Endothelial cell of umbilical vein (primary cell): ENCODE data around the gene MAP3K13. TPM values are rescaled to one million over a fixed set of nuclear protein-coding genes. Genes with fewer than 3 reads are reported as not detected.

ENCODE experiments used
- BruUV-seq: library from RNA; stranded (reverse); fragments of 400-500 nt; replicated peaks from 2 replicates; lab custom pipeline; 2021; lab: Mats Ljungman, UMichigan
- CTCF ChIA-PET: fragments of 300-600, 350-600 bp; sonication (Branson Sonifier 250); formaldehyde crosslinking; loops from one replicate; lab custom pipeline; 2021; ENCODE audit warnings: antibody characterized with exemption, inconsistent platforms; lab: Charles Lee
- POLR2A ChIA-PET: fragments of 300-600, 350-600 bp; sonication (Branson Sonifier 250); formaldehyde crosslinking; loops from one replicate; lab custom pipeline; 2021; ENCODE audit warnings: antibody characterized with exemption, inconsistent platforms; lab: Charles Lee
- DNase-seq: peaks from one replicate; pipeline ENCODE4 v3.0.0-alpha.2; 2011; ENCODE audit warnings: low read depth, low spot score
- FAIRE-seq: peaks from 2 replicates; lab custom pipeline; 2011; peaks lifted over from hg19 to GRCh38; lab: Jason Lieb, UNC
- H2AFZ ChIP-seq: 2 replicates; pipeline ENCODE4 v1.6.0; 2012; ENCODE audit warnings: low read depth, low read length, control low read depth, inconsistent platforms
- H3K27ac ChIP-seq: 2 replicates; pipeline ENCODE4 v1.5.1; 2011; ENCODE audit warnings: low read depth, mild to moderate bottlenecking, control low read depth, low read length, moderate library complexity; ENCODE audit not compliant: insufficient read depth
- H3K27me3 ChIP-seq, 2 experiments: 2 replicates each; pipeline versions ENCODE4 v1.6.0 to v1.6.1; 2011; ENCODE audit warnings: low read length in 2 of 2, mixed read lengths in 1 of 2; ENCODE audit not compliant: control insufficient read depth in 2 of 2, insufficient read depth in 2 of 2
- H3K36me3 ChIP-seq, 2 experiments: 2 replicates in 1 of 2; 3 replicates in 1 of 2; pipeline ENCODE4 v1.5.1; 2011; ENCODE audit warnings: low read length in 2 of 2, mild to moderate bottlenecking in 1 of 2, moderate library complexity in 1 of 2; ENCODE audit not compliant: control insufficient read depth in 2 of 2, insufficient read depth in 2 of 2; ENCODE audit errors: extremely low read depth in 1 of 2
- H3K4me1 ChIP-seq: 3 replicates; pipeline ENCODE4 v1.5.1; 2011; ENCODE audit warnings: mild to moderate bottlenecking, low read length; ENCODE audit not compliant: control insufficient read depth, insufficient read depth; ENCODE audit errors: extremely low read depth
- H3K4me2 ChIP-seq: 2 replicates; pipeline ENCODE4 v1.6.1; 2011; ENCODE audit warnings: low read length, control low read depth, mixed read lengths; ENCODE audit not compliant: insufficient read depth
- H3K4me3 ChIP-seq, 3 experiments: fragments of 200-600 bp in 1 of 3; sonication (generic), shearing (Covaris generic) in 1 of 3; replicated peaks in 1 of 3; 2 replicates each; pipeline ENCODE4 v1.5.1; 2011 to 2016; ENCODE audit warnings: control low read depth in 3 of 3, low read length in 3 of 3, mild to moderate bottlenecking in 2 of 3, inconsistent platforms in 1 of 3, low read depth in 1 of 3, moderate library complexity in 1 of 3; ENCODE audit not compliant: insufficient read depth in 1 of 3
- H3K79me2 ChIP-seq: 2 replicates; pipeline ENCODE4 v1.6.0; 2012; ENCODE audit warnings: low read length, inconsistent platforms; ENCODE audit not compliant: control insufficient read depth, insufficient read depth
- H3K9ac ChIP-seq: replicated peaks from 2 replicates; pipeline ENCODE3; 2011; ENCODE audit warnings: low read length, control low read depth; ENCODE audit not compliant: insufficient read depth; ENCODE audit errors: extremely low read depth
- H3K9me1 ChIP-seq: replicated peaks from 3 replicates; pipeline ENCODE4 v1.6.0; 2011; ENCODE audit warnings: mild to moderate bottlenecking, low read length; ENCODE audit not compliant: control insufficient read depth, insufficient read depth; ENCODE audit errors: extremely low read depth
- H3K9me3 ChIP-seq: replicated peaks from 2 replicates; pipeline ENCODE4 v1.5.1; 2012; ENCODE audit warnings: low read length, inconsistent platforms; ENCODE audit not compliant: control insufficient read depth, insufficient read depth
- H4K20me1 ChIP-seq: replicated peaks from 2 replicates; pipeline ENCODE3; 2011; ENCODE audit warnings: mild to moderate bottlenecking, low read length; ENCODE audit not compliant: control insufficient read depth, insufficient read depth; ENCODE audit errors: extremely low read depth
- EZH2 ChIP-seq: IDR thresholded peaks from 2 replicates; pipeline ENCODE4 v1.6.1; 2012; ENCODE audit warnings: borderline replicate concordance, low read depth, mild to moderate bottlenecking, moderate library complexity, low read length, inconsistent platforms; ENCODE audit not compliant: severe bottlenecking
- FOS ChIP-seq: IDR thresholded peaks from 2 replicates; pipeline ENCODE4 v1.6.1; 2011; ENCODE audit warnings: mild to moderate bottlenecking, low read length, moderate library complexity, borderline replicate concordance; ENCODE audit not compliant: insufficient read depth
- GATA2 ChIP-seq: IDR thresholded peaks from 2 replicates; pipeline ENCODE4 v1.7.0; 2011; ENCODE audit warnings: low read depth, mild to moderate bottlenecking, moderate library complexity, mixed read lengths, low read length; ENCODE audit not compliant: insufficient read length, insufficient read depth
- JUN ChIP-seq: IDR thresholded peaks from 2 replicates; pipeline ENCODE4 v1.6.1; 2011; ENCODE audit warnings: borderline replicate concordance, low read depth; ENCODE audit not compliant: insufficient read length, insufficient read depth
- MYC ChIP-seq: IDR thresholded peaks from one replicate; pipeline ENCODE4 v1.6.1; 2011; ENCODE audit warnings: mild to moderate bottlenecking, low read depth, low read length
- POLR2A ChIP-seq: IDR thresholded peaks from 2 replicates; pipeline ENCODE4 v1.6.1; 2012; ENCODE audit warnings: low read depth, mild to moderate bottlenecking, control low read depth, low read length
- POLR2AphosphoS5 ChIP-seq: IDR thresholded peaks from 2 replicates; pipeline ENCODE4 v1.6.1; 2012; ENCODE audit warnings: low read depth, mild to moderate bottlenecking, control low read depth, low read length, moderate library complexity; ENCODE audit not compliant: insufficient read depth
- dilution Hi-C: fragments of 300-500 bp; cut with MboI; formaldehyde crosslinking; loops from one replicate; pipeline ENCODE4 v1.15.0; 2019; ENCODE audit warnings: low sequenced_read_pairs; ENCODE audit not compliant: extremely low pct_ligation_motif_present
- intact Hi-C: fragments of 100-400 bp; cut with micrococcal nuclease; formaldehyde crosslinking; loops from one replicate; pipeline ENCODE4 v1.10.0; 2022
- polyA plus RNA-seq, 4 experiments: library from polyadenylated mRNA; depleted of rRNA in 3 of 4; stranded (reverse) in 3 of 4; unstranded in 1 of 4; fragments of >200 nt; gene quantifications; 2 replicates each; pipeline versions ENCODE4 v1.2.1 to v1.2.3, GENCODE V29; 2011 to 2012; ENCODE audit warnings: missing spikeins in 1 of 4
- total RNA-seq: library from RNA; stranded (reverse); gene quantifications from 2 replicates; pipeline ENCODE4 v1.2.3, GENCODE V29; 2021
- TF ChIP-seq, protein P1 (sequence below): IDR thresholded peaks from 2 replicates; pipeline ENCODE4 v1.6.1; 2011; ENCODE audit not compliant: insufficient read depth, insufficient read length
- TF ChIP-seq, protein P2 (sequence below), 2 donors: IDR thresholded peaks; 1 replicate in 1 of 2; 2 replicates in 1 of 2; pipeline ENCODE4 v1.5.1; 2011; ENCODE audit warnings: low read length in 2 of 2, mild to moderate bottlenecking in 2 of 2, moderate library complexity in 2 of 2, control low read depth in 1 of 2, inconsistent platforms in 1 of 2, low read depth in 1 of 2; ENCODE audit not compliant: insufficient read depth in 1 of 2; ENCODE audit errors: extremely low read depth in 1 of 2

The MAP3K13 gene
- total and polyA plus RNA-seq, 2 donors (not counting 3 experiments of a cell fraction or from before 2014, with no cell fraction given): 6.2 to 15.4 TPM

DNA sequence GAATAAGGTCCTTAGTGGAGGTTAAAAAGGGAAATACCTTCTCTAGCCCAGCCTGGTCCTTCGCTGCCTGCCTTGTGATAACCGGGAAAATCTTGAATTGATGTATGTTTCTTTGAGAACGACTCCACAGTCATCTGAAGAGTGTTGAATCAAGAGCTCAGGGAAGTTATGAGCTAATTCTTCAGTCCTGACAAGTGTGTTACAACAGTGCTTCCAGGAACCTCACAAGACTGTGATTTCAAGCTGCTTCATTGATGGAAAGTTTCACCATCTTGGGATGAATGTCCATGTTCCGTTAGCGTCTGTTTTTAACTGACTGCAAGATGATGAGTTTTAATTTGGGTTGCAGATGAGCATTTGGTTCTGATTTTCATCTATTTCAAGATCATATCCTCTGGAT, 123.5 kb downstream of the MAP3K13 start:
- Histone ChIP-seq H2AFZ (no peak overlapping the region), H3K27me3 (no peaks in the 10 kb centered on the region), H3K27ac (no peak overlapping the region), H3K36me3 (no peaks in the 10 kb centered on the region), H3K9ac (no peak overlapping the region), H3K79me2 (no peaks in the 10 kb centered on the region), H4K20me1 (no peaks in the 10 kb centered on the region), H3K4me3 (no peak overlapping the region), H3K4me1 (peaks cover 6% of the 10 kb centered on the region), H3K9me3 (no peaks in the 10 kb centered on the region), H3K4me2 (no peak overlapping the region), H3K9me1 (no peaks in the 10 kb centered on the region)
- ChIA-PET CTCF (interaction anchor here (1.5 kb wide), 1 partner anchor 72 kb away, joined by 6 read pairs; no protein-coding TSS in a partner anchor), POLR2A (no interaction called here)
- DNase-seq: no peak
- dilution Hi-C loops (no loop called here), intact Hi-C loops (no loop called here)
- FAIRE-seq: no peak
- TF ChIP-seq EZH2 (no peak), POLR2A (no peak), JUN (no peak)
- no TSS peak for BruUV-seq

DNA sequence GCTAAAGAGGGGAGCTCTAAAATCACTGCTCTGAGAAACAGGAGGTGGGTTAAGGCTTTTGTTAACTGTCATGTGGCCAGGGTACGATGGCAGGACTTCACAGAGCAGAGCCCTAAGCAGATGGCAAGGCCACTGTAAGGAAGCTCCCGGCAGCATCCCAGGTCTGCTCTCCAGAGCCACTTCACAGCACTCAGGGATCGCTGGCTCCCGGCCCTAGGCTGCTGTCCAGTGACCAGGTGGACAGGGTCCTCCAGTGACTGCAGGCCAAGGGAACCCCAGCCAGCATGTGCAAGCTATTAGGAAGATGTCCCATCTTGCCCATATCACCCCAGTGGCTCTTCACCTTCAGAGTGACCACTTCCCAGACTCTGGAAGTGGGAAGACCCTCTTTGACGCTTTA, 125.5 kb downstream of the MAP3K13 start:
- dilution Hi-C loops: no loop called here
- intact Hi-C loops: no loop called here
- H3K4me1 ChIP-seq: peaks cover under 1% of the 10 kb centered on the region
- POLR2A ChIA-PET: no interaction called here
- no peaks in the 10 kb centered on the region for H3K9me3 ChIP-seq
- no peak overlapping the region for H3K4me3 ChIP-seq
- DNase-seq: no peak
- no peaks in the 10 kb centered on the region for H4K20me1 ChIP-seq
- TF ChIP-seq JUN (no peak), POLR2A (no peak), POLR2AphosphoS5 (no peak), GATA2 (no peak), FOS (no peak), MYC (no peak), EZH2 (no peak)
- TF ChIP-seq, protein P1, sequence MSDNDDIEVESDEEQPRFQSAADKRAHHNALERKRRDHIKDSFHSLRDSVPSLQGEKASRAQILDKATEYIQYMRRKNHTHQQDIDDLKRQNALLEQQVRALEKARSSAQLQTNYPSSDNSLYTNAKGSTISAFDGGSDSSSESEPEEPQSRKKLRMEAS: no peak
- TF ChIP-seq, protein P2, sequence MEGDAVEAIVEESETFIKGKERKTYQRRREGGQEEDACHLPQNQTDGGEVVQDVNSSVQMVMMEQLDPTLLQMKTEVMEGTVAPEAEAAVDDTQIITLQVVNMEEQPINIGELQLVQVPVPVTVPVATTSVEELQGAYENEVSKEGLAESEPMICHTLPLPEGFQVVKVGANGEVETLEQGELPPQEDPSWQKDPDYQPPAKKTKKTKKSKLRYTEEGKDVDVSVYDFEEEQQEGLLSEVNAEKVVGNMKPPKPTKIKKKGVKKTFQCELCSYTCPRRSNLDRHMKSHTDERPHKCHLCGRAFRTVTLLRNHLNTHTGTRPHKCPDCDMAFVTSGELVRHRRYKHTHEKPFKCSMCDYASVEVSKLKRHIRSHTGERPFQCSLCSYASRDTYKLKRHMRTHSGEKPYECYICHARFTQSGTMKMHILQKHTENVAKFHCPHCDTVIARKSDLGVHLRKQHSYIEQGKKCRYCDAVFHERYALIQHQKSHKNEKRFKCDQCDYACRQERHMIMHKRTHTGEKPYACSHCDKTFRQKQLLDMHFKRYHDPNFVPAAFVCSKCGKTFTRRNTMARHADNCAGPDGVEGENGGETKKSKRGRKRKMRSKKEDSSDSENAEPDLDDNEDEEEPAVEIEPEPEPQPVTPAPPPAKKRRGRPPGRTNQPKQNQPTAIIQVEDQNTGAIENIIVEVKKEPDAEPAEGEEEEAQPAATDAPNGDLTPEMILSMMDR (IDR thresholded peaks at IDR 0.05; ENCODE audit: extremely low read depth in 1 of 2, insufficient read depth in 1 of 2, low read depth in 1 of 2, low read length in 2 of 2): no peak
- no peaks in the 10 kb centered on the region for H3K27me3 ChIP-seq
- H3K9me1 ChIP-seq: no peaks in the 10 kb centered on the region
- H3K9ac ChIP-seq: no peak overlapping the region
- BruUV-seq: no TSS peak
- no peak overlapping the region for H3K27ac ChIP-seq
- CTCF ChIA-PET: interaction anchor here (1.5 kb wide), 1 partner anchor 71 kb away, joined by 4 read pairs; no protein-coding TSS in a partner anchor
- no peaks in the 10 kb centered on the region for H3K79me2 ChIP-seq
- H2AFZ ChIP-seq: no peak overlapping the region
- no peak for FAIRE-seq
- H3K4me2 ChIP-seq: no peak overlapping the region
- no peaks in the 10 kb centered on the region for H3K36me3 ChIP-seq
